Erythroblast (primary cell): ENCODE measurements around the gene ADCY4.

Experiments used
- GATA1 ChIP-seq: IDR thresholded peaks from 2 replicates; pipeline ENCODE4 v1.6.1; 2011; ENCODE audit warnings: low read depth, mild to moderate bottlenecking, control low read depth, low read length, moderate library complexity
- POLR2A ChIP-seq: IDR thresholded peaks from 2 replicates; pipeline ENCODE4 v1.6.1; 2011; ENCODE audit warnings: mild to moderate bottlenecking, low read length

- no peak for TF ChIP-seq POLR2A
- no peak for TF ChIP-seq GATA1
Measured at GRCh38 chr14:24290746-24291145, 44.1 kb downstream of the ADCY4 start.
